Motor neuron (in vitro differentiated cells): ENCODE data around the gene NLGN2. TPM values are rescaled to one million over a fixed set of nuclear protein-coding genes. Genes with fewer than 3 reads are reported as not detected.

Experiments used
- ATAC-seq, 8 experiments: fragments of 200-7000 bp; cut with Tn5 transposase; replicated peaks in 6 of 8; 2 replicates each; pipeline ENCODE4 v1.8.0; 2021; ENCODE audit warnings: mild to moderate bottlenecking in 8 of 8, moderate library complexity in 8 of 8
- H3K27ac ChIP-seq, 2 donors: fragments of 250-450 bp; sonication (Bioruptor Pico); 2 replicates each; pipeline ENCODE4 v1.9.0; 2021; ENCODE audit warnings: antibody characterized with exemption in 2 of 2, mild to moderate bottlenecking in 2 of 2, moderate library complexity in 1 of 2
- H3K4me1 ChIP-seq, 2 donors: fragments of 250-450 bp; sonication (Bioruptor Pico); replicated peaks in 1 of 2; 2 replicates each; pipeline ENCODE4 v1.6.1; 2021; ENCODE audit warnings: antibody characterized with exemption in 2 of 2, mild to moderate bottlenecking in 2 of 2, moderate library complexity in 1 of 2
- H3K4me3 ChIP-seq, 5 donors: fragments of 250-450 bp; sonication (Bioruptor Pico); 2 replicates each; pipeline ENCODE4 v1.9.0; 2021; ENCODE audit warnings: antibody characterized with exemption in 5 of 5, mild to moderate bottlenecking in 5 of 5, moderate library complexity in 4 of 5
- WGBS, 10 experiments: fragments of 450-650 bp; shearing (Covaris generic); methylation state at CpG; one replicate each; pipeline ENCODE4 v1.0.0; 2022; 5-methylcytosine and 5-hydroxymethylcytosine counted together
- in situ Hi-C, 9 experiments: fragments of 400-800 bp; cut with MboI; loops; one replicate each; pipeline ENCODE4 v1.15.0; 2021; ENCODE audit warnings: low sequenced_read_pairs in 9 of 9, low pct_unique_long_range_greater_than_20kb in 2 of 9; ENCODE audit not compliant: unreplicated experiment in 9 of 9
- total RNA-seq, 8 experiments: library from RNA; unstranded; fragments of 300-600 nt; gene quantifications; 2 replicates each; pipeline versions ENCODE4 v1.2.3 to v1.2.4, GENCODE V29; 2022

The NLGN2 gene
- total RNA-seq, 8 experiments from 2014 or later: 3.7 to 27.8 (median 18.1) TPM

DNA sequence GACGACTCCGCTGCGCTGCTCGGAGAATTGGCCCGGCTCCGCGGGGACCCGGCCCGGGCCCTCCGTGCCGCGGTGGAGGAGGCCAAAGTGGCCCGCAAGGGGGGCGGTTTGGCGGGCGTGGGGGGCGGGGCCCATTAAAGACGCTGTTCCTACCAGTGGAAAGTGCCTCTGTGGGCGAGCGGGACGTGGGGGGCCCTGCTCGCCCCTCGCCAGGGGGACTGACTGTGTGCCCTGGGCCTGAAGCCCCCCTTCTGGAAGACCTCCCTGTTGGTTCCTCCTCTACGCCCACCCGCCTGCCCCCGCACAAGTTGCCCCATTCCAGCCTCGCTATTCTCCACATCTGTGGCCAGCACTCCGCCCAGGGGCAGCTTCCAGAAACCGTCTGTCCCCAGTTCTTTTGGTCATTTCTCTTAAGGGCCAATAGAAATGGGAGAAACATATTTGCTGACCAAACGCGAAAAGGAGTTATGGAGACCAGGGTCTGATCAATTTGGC, 29.8 kb downstream of the NLGN2 start:
- H3K4me3 ChIP-seq: peak overlapping the region; percentile 9 to 60 (median 55)
- peaks cover 25 to 34% of the 10 kb centered on the region in 2 donors for H3K4me1 ChIP-seq
- in situ Hi-C loops: no loop called here
- no peak for ATAC-seq
- 33 to 100% (median 45%) methylated on average over 1 to 3 of the region's 31 CpGs; no CpG with 5 or more reads in 6 of the 10 experiments for WGBS, 10 experiments
- H3K27ac ChIP-seq: no peak overlapping the region

DNA sequence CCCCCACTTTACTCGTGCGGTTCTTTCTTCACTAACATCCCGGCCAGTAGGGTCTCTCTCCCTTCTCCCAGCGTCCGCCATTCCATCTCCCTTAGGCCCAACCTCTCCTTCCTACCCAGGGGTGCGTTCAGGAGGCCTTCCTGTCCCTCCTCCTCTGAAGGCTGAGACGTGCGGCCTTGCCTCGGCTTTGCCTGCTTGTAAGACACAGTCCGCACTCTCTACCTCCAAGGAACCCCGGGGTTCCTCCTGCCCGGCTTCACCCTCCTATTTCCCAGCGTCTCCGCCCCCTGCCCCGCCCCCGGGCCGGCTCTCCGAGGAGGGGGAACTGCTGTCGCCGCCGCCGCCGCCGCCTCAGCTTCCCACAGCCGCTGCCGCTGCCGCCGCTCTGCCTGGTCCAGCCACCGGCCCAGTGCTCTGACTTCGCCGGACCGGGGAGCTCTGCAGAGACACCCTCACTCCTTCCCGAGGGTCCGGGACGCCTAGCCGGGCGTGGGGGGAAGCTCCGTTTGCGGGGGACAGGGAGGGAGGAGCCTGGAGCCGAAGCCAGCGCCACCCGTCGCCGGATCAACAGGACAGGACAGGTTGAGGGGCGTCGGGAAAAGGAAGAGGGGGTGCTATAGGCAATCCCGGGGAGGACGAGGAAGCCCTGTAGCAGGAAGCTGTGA, 30.4 kb downstream of the NLGN2 start:
- Histone ChIP-seq H3K4me3 (peak overlapping the region; percentile 27 to 61 (median 58)), H3K4me1 (peaks cover 25 to 34% of the 10 kb centered on the region in 2 donors), H3K27ac (no peak overlapping the region)
- in situ Hi-C loops: no loop called here
- 7 to 83% (median 21%) methylated on average over 2 to 11 of the region's 48 CpGs; no CpG with 5 or more reads in 4 of the 10 experiments for WGBS, 10 experiments
- peak in 4 of 8 experiments; percentile 3 to 5 (median 4) for ATAC-seq

DNA sequence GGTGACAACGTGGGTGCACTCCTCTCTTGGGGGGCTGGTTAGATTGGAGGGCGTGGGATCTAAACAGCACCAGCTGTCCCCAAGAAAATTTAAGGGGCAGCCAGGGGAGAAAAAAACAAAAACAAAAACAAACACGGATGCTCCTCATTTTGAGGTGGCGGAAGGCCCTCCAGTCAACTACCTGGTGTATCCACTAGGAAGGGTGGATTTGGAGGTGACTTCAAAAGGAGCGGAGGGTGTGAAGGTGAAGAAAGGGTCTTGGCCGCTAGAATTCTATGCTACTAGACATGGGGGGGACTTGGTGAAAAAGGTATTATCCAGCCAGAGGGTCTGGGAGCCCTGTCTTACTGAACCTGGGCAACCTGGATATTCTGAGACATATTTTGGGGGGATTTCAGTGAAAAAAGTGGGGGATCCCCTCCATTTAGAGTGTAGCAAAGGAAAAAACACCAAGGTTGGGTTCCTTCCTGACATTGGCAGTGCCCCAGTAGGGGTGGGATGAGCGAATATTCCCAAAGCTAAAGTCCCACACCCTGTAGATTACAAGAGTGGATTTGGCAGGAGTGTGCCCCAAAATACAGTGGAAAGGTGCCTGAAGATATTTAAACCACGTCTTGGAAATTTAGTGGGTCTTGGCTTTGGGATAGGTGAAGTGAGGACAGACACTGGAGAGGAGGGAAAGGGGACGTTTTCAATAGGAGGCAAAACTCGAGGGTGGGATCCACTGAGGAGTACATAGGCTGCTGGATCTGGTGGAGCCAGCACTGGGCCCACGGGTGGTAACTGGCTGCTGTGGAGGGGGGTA, 31.2 kb downstream of the NLGN2 start:
- Histone ChIP-seq H3K27ac (no peak overlapping the region), H3K4me3 (peak overlapping the region; percentile 55 to 61 (median 58)), H3K4me1 (peaks cover 25 to 34% of the 10 kb centered on the region in 2 donors)
- in situ Hi-C loops: no loop called here
- WGBS, 10 experiments: 35 to 93% (median 61%) methylated on average over 2 to 6 of the region's 11 CpGs; no CpG with 5 or more reads in 1 of the 10 experiments
- ATAC-seq: no peak

DNA sequence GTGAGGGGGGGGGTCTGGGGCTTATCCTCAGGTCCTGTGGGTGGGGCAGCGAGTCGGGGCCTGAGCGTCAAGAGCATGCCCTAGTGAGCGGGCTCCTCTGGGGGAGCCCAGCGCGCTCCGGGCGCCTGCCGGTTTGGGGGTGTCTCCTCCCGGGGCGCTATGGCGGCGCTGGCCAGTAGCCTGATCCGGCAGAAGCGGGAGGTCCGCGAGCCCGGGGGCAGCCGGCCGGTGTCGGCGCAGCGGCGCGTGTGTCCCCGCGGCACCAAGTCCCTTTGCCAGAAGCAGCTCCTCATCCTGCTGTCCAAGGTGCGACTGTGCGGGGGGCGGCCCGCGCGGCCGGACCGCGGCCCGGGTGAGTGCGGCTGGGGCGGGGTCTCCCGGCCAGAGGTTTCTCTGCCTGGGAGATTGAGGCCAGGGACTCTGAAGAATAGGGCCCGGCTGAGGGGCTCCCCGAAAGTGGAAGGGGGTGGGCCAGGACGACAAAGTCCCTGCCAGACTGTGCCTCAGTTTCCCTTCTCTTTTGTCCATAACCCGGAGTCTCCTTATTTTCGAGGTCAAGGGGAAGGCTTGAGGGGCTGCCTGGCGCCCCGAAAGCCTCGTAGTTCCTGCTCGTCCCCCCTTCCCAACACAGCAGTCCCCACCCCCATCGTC, 31.9 kb downstream of the NLGN2 start, which contains the start of gene FGF11:
Gene FGF11 (plus strand): TSS at position 51 of the 651 bp plus-strand sequence. CDS start 109 bp downstream, at position 160.
- in situ Hi-C loops: no loop called here
- Histone ChIP-seq H3K27ac (peak within 1 kb of the TSS; percentile 96 to 97), H3K4me1 (peaks cover 25 to 34% of the 10 kb centered on the region in 2 donors)

DNA sequence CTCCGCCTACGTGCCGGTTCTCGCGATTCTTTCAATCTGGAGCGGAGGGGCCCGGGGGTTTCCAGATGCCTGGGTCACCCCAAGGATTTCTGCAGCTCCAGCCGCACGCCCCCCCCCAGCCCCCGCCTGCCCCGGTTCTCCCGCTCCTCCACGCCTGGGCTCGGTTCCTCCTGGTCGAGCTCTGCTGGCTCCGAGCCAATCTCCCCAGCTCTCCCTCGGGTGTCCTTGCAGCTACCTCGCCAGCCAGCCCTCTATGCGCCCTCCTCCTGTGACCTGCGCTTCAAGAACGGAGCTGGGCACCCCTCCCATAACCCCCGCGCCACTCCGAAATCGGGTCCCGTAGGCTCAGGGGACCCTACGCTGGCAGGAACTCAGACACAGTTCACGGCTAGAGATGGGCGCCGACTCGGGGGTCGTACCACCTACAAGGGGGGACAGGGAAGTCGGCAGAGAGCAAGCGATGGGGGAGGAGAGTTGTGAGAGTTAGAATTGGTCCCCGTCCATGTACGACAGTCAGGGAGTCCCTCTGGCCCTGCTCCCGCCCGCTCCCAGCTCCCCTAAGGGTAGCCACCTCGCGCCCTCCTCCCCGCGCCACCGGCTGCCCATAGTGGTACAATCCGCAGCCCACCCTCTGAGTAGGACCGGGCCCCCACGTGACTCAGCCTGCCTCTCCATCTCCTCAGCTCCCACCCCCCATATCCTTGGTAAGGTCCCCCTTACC, 32.6 kb downstream of the NLGN2 start:
- H3K27ac ChIP-seq: peak overlapping the region; percentile 96 to 97
- H3K4me1 ChIP-seq: peaks cover 25 to 41% of the 10 kb centered on the region in 2 donors
- in situ Hi-C loops: no loop called here
- peak in 6 of 8 experiments; percentile 18 to 73 (median 65) for ATAC-seq
- peak overlapping the region; percentile 55 to 61 (median 58) for H3K4me3 ChIP-seq
- WGBS, 10 experiments: 0 to 8% (median 3%) methylated on average over 3 to 8 of the region's 46 CpGs; no CpG with 5 or more reads in 6 of the 10 experiments

More for the DNA sequence above, 31.9 kb downstream of the NLGN2 start, which contains the start of gene FGF11:
- no peak for ATAC-seq
- 10% methylated on average over 2 of the region's 50 CpGs; no CpG with 5 or more reads in 9 of the 10 experiments for WGBS, 10 experiments
- H3K4me3 ChIP-seq: peak within 1 kb of the TSS; percentile 55 to 61 (median 58)

DNA sequence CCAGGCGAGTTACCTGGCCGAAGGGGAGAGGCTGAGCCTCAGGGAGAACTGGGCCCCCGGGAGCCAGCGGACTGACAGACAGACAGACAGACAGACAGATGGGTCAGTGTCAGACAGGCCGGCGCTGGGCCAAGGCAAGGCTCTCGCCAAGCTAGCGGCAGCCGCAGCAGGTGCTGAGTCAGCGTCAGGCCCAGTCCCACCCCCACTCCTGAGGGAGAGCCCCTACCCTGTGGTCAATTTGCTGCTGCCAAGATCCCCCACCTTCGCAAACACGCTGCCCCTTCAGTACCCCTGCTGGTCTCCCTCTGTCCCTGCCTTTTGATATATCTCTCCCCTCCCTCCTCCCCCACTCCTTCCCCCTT, 33.2 kb downstream of the NLGN2 start:
- ATAC-seq: peak; percentile 11 to 71 (median 60)
- peaks cover 20 to 45% of the 10 kb centered on the region in 2 donors for H3K4me1 ChIP-seq
- peak overlapping the region; percentile 96 to 97 for H3K27ac ChIP-seq

DNA sequence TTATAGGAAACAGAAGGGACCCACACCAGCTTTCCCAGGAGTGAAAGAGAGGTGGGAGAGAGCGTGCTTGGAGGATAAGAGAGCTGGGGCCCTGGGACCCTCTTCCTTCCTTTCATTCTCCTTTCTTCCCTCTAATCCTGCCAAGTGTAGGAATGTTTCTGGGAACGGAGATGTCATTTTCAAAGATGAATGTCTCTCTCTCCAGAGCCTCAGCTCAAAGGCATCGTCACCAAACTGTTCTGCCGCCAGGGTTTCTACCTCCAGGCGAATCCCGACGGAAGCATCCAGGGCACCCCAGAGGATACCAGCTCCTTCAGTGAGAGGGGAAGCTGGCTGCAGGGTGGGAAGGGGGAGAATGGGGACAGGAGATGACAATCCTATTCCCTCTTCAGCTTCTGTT, 33.6 kb downstream of the NLGN2 start:
- H3K4me1 ChIP-seq: peaks cover 17 to 43% of the 10 kb centered on the region in 2 donors
- in situ Hi-C loops: no loop called here
- WGBS, 10 experiments: 0 to 63% (median 27%) methylated on average over 1 to 7 of the region's 7 CpGs; no CpG with 5 or more reads in 5 of the 10 experiments
- ATAC-seq: peak in 5 of 8 experiments; percentile 1 to 11 (median 4)
- H3K27ac ChIP-seq: peak overlapping the region; percentile 96 to 97
- H3K4me3 ChIP-seq: peak overlapping the region; percentile 55 to 61 (median 58)

More for the DNA sequence above, 33.2 kb downstream of the NLGN2 start:
- WGBS, 10 experiments: 0% methylated on average over 2 of the region's 12 CpGs; no CpG with 5 or more reads in 9 of the 10 experiments
- in situ Hi-C loops: no loop called here
- peak overlapping the region; percentile 55 to 61 (median 58) for H3K4me3 ChIP-seq

DNA sequence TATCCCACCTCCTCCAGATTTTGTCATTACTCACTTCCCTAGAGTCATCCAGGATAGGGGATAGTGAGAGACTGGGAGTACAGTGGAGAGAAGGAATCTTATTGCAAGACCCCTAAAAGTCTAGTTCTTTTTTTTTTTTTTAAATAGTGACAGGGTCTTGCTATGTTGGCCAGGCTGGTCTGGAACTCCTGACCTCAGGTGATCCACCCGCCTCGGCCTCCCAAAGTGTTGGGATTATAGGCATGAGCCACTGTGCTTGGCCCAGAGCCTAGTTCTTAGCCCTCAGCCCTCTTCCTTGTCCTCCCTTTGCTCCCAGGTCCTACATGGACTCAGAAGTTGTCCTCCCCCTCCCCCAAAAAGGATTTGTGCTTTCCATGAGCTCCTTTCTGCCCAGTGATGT, 34.5 kb downstream of the NLGN2 start:
- WGBS, 10 experiments: 79 to 93% (median 86%) methylated on average over 2 of the region's 2 CpGs; no CpG with 5 or more reads in 6 of the 10 experiments
- in situ Hi-C loops: no loop called here
- H3K27ac ChIP-seq: no peak overlapping the region
- H3K4me1 ChIP-seq: peaks cover 20 to 38% of the 10 kb centered on the region in 2 donors
- no peak for ATAC-seq
- H3K4me3 ChIP-seq: no peak overlapping the region

DNA sequence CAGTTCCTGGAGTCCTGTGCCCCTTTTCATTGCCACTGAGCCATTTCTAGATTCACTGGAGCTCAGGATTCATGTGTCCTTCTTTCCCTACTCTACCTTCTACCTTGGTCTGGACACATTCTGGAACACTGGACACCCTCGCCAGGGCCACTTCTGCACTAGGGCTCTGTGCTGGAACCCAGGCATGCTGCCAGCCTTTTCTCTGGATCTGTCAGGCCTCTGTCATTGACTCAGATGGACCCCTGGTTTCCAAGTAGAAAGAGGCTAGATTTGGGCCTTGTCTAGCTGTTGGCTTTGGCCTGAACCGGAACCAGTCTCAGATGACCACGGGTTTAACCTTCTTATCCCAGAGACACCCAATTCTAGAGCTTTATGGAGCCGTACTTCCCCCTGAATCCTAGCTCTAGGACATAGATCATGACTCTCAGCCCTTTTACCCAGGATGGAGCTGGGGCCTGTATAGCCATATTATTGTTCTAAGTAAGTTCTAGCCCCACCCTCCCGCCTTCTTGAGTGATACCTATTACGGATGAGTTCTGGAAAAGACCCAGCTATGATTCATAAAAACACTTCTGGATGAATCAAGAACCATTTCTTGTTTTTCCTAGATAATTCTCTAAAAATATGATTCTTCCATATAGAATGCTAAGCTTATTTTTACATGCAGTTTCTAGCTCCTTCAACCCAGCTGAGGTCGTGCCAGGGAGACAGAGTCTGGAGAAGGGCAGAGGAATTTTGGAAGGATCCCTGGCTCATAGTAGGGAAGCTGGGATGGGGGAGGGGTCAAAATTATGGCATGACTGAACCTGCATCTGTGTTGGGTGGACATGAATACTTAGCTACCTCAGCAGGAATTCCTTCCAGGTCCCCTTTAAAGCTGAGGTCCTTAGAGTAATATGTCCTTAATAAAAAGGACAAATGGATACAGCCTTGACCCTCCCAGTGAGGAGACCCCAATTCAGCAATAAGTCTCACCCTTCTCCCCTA, 36.1 kb downstream of the NLGN2 start:
- in situ Hi-C loops: no loop called here
- Histone ChIP-seq H3K4me1 (peaks cover 14 to 29% of the 10 kb centered on the region in 2 donors), H3K4me3 (no peak overlapping the region), H3K27ac (no peak overlapping the region)
- 47 to 100% (median 95%) methylated on average over 2 to 7 of the region's 7 CpGs for WGBS, 10 experiments
- no peak for ATAC-seq

DNA sequence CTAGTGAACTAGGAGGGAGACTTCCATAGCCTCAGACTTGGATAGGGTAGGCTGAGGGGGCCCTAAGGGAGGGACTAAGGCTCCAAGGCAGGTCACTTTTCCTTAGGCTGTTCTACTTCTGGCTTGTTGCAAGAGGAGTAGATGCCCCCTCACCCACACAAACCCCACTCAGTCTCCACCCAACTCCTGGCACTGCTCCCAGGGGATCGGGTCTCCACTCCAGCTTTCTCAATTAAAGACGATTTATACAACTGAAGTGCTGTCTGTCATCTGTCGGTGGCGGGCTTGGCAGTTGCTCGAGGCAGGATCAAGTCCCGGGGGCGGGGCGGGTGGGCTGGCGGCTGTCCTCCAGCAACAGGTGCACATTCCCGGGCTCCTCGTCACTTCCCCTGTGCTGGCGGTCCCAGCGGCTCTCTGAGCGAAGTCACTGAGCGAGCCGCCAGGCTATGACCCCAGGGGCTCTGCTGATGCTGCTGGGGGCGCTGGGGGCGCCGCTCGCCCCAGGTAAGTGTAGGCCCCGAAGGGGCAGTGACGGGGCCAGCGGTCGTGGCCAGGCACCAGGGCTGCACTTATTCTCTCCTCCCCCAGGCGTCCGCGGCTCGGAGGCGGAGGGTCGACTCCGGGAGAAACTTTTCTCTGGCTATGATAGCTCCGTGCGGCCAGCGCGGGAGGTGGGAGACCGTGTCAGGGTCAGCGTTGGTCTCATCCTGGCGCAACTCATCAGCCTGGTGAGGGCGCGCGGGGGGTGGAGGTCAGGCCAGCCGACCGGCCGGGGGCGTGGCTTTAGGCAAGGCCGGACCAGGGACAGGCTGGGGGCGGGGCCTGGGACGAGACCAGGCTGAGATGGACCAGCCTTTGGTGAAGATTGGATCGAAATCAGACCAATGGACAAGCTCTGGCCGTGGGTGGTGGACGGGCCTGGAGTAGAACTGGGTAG, 37.3 kb downstream of the NLGN2 start, which contains the start of gene CHRNB1:
Gene CHRNB1 (plus strand): TSS at position 380 of the 937 bp plus-strand sequence. CDS start 67 bp downstream, at position 447.
- Histone ChIP-seq H3K27ac (peak within 1 kb of the TSS in 1 of 2 donors; percentile 28), H3K4me3 (peak within 1 kb of the TSS in 3 of 5 donors; percentile 5 to 24 (median 8)), H3K4me1 (peaks cover 11 to 25% of the 10 kb centered on the region in 2 donors)
- WGBS, 10 experiments: 20 to 40% methylated on average over 1 to 2 of the region's 51 CpGs; no CpG with 5 or more reads in 8 of the 10 experiments
- in situ Hi-C loops: no loop called here
- peak in 6 of 8 experiments; percentile 1 to 84 (median 38) for ATAC-seq
